Activated T-cell treated with anti-CD3 and anti-CD28 coated beads for 48 hours (primary cell): ENCODE measurements around the gene TOMM70.
"Not testable (repeated sequence)": the region's sequence is repeated elsewhere in the genome, so short reads cannot be mapped to it uniquely, and the experiment has no call there.

ENCODE experiments used
- DNase-seq: peaks from one replicate; pipeline ENCODE4 v3.0.0-alpha.2; 2020; ENCODE audit warnings: low read depth

The TOMM70 gene

DNA sequence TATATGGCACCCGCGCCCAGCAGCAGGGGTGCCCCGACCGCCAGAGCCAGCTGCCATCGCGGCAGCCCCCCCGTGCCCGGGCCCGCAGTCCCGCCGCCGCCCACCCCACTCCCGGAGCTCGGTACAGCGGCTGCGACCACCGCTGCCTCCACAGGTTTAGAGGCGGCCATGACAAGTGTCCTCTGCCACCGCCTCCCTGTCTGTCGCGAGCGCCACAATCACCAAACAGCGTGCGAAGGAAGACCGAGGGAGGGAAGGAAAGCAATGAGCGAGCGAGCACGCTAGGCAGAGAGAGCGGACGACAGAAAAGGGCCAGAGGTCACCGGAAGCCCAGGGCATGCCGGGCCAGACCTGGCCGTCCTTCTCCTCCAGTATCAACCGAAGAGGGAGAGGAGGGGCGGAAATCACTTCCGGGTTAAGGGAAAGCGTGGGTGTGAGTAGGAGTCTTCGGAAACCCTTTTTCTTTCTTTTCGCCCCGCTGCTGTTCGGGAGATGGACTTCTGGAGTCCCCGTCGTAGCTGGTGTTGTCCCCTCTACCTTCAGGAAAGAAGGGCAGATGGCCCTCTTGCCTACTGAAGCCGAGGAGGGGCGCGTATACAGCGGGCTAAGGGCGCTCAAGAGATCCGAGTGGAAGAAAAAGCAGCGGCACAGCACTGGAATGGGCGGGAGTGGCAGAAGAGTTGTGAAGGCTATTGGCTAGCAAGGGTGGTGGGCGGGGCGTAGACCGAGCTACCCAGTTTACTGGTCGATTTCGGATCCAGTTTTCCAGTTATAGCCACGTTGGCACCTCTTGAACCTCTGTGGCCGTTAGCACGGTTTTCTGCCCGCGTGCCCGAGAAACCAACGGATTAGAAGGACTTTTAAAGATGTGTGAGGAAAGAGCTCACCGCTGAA lies at the start of gene TOMM70, which contains the start of gene LNP1:
TSS of gene TOMM70 (minus strand) at position 310 of the 894 bp plus-strand sequence. CDS start at position 170, 140 bp downstream.
TSS of gene LNP1 (plus strand) at position 760 of the 894 bp plus-strand sequence. CDS start 28,191 bp downstream, outside the sequence.
- DNase-seq: peak; percentile 91

DNA sequence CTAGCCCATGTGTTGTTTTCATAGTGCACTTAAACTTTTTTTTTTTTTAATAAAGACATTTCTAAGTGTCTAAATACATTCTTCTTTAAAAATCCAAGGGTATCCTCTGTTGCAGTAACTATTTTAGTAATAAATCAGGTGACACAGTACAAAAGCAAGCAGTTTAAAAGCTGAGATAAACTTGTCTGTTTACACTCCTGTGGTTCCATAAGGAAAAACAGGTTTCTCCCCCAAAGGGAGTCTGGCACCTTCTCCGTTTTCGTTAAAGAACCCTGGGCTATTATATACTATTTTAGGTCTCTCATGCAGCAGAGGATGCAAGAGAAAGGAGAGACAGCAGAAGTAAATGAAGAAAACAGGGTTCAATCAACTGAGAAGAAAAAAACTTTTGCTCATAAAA lies 48.3 kb upstream of the TOMM70 start:
- no peak for DNase-seq

DNA sequence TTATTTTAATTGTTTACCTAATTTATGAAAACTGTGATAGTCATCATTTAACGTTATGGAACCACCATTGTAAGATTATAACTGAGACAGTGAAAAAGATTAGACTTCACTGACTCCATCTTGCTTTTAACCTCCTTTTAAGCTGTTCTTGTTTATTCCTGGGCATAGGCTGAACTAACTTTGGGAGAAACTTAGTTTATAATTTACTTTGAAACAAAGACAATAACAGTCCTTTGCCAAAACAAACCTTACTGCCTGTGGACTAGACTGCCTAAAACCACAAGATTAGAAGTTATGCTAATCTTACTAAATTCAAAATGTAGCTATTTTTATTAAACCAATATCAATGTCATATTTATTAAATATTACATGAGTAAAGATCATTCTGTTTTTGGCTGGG lies 47.2 kb upstream of the TOMM70 start:
- no peak for DNase-seq

DNA sequence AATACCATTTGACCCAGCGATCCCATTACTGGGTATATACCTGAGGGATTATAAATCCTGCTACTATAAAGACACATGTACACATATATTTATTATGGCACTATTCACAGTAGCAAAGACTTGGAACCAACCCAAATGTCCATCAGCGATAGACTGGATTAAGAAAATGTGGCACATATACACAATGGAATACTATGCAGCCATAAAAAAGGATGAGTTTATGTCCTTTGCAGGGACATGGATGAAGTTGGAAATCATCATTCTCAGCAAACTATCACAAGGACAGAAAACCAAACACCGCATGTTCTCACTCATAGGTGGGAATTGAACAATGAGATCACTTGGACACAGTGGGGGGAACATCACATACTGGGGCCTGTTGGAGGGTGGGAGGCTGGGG lies 46.2 kb upstream of the TOMM70 start:
- DNase-seq: not testable (repeated sequence)

DNA sequence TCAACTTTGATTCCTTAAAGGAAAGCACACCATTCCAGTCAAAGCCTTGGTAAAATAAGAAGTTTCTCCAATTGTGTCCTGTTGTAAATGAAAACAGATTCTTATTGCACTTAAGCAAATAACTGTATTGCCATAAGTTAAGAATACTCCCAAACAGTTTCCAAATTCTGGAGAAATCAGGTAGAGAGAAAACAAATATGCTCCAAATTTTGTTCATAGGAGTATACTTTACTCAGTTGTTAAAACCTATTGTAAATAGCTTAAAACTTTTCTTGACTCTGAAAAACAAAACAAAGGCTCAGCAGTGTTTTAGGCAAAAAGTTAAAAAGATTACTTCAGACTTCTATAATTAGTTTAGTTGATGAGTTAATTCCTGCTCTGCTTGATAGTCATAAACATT lies 42.8 kb upstream of the TOMM70 start:
- DNase-seq: no peak

DNA sequence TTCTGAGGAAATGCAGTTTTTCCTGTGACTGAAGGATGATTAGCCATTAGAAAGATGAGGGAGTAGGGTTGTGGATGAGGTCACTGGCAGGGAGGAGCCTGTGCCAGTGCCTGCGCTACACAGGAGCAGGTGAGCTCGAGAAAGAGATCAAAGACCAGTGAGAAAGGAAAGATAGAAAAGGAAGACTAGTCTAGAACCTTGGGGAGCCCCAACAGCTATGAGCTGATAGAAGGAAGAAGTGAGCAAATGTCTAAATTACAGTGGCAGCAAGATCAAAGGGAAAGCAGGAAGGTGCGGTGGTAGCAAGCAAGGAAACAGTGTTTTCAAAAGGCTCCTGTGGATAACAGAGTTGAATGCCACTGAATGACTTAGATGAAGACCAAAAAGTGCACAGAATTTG lies 40.0 kb upstream of the TOMM70 start:
- no peak for DNase-seq

DNA sequence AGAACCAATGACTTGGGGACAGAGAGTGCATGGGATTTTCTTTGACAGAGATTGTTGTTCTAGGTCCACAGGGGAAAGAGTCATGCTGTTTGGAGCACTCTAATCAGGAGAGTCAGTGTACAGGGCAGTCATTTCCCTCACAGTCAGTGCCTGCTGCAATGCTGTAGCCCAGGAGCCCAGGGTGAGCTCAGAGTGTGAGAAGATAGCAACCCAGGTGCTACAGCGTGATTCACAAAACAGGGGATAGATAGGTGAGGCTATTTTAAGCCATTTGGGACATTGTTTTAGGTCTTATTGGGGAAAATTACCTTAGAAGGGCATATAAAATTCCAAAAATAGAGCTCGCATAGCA lies 37.7 kb upstream of the TOMM70 start:
- DNase-seq: no peak

DNA sequence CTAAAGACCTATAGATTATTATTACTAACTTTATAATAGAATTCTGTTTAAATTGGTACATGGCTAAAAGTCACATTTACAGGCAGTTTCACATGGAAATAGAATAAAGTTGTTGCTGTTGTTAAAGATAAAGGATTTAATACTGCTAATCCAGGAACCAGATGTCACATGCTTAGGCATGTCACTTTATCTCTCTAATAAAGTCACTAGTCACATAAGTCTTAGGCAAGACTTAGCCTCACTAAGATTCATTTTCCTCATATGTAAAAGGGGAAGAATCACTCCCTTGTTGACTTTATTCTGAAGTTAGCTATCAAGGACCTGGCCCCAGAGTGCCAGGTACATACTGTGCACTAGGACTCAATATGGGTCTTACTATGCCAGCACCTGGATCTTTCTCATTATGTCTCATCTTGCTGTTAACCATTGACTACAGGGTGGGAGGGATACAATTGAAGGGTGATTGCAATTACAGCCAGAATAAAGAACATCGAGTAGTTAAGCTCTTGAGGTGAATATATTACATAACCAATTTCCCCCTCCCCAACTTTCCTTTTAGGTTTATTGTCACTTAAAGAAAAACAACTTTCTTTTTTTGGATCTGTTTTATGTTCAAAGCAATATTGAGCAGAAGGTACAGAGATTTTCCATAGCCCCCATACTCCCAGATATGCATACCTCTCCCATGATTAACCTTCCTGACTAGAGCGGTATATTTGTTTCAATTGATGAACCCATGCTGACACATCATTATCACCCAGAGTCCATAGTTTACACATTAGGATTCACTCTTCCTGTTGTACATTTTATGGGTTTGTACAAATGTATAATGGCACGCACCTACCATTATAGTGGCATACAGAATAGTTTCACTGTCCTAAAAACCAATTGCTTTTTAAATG lies 37.1 kb upstream of the TOMM70 start:
- no peak for DNase-seq

DNA sequence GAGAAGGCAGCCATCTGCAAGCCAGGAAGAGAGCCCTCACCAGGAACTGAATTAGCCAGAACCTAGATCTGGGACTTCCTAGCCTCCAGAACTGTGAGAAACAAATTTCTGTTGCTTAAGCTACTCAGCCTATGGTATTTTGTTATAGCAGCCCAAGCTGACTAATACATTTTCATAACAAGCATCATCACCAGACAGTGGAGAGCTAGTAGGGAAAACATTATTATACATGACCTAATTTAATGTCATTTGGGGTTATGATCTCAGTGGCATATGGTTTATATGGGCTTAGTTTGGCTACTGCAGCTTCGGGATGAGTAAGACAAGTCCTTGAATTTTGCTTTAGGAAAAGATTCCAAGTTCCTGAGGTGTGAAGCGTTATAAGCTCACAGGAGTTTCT lies 36.1 kb upstream of the TOMM70 start:
- DNase-seq: no peak

DNA sequence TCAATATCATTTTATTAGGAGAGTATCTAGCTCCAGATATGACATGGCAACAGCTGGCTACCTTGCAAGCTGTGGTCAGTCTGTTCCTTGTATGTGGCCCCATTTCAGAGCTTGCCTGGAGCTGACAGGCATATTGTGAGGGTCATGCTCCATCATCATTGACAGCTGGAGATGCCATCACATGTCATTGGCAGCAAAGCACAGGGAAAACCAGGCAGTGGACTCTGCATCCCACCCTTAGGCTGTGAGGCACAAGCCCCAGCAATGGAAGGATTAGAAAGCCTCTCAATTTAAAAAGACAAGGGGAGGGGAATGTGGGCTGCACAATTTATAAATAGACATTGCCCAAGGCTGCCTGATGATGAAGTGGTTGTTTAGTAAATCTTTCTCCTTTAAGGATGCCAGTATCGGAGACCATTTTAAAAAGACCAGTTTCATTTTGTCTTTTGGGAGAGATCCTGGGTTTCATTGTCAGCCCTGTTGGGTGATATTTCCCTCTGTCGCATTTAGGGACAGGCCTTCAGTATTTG lies 28.4 kb upstream of the TOMM70 start:
- no peak for DNase-seq

DNA sequence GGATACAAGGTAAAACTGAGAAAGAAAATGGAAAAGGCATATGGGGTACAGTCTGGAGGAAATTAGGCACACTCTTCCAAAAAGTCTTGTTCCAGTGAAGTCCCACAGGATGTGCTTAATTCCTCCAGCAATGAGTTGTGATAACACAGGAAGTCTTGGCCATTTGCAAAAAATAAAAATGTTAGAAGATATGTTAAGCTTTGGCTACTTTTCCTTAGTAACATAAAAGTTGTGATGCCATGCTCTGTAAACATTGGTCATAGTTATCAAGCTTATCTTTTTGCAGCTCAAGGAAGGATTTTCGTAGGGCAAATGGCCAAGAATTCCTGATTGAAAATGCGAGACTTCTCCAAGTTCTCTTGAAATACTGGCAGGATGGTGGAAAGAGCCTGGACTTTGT lies 26.8 kb upstream of the TOMM70 start:
- no peak for DNase-seq

DNA sequence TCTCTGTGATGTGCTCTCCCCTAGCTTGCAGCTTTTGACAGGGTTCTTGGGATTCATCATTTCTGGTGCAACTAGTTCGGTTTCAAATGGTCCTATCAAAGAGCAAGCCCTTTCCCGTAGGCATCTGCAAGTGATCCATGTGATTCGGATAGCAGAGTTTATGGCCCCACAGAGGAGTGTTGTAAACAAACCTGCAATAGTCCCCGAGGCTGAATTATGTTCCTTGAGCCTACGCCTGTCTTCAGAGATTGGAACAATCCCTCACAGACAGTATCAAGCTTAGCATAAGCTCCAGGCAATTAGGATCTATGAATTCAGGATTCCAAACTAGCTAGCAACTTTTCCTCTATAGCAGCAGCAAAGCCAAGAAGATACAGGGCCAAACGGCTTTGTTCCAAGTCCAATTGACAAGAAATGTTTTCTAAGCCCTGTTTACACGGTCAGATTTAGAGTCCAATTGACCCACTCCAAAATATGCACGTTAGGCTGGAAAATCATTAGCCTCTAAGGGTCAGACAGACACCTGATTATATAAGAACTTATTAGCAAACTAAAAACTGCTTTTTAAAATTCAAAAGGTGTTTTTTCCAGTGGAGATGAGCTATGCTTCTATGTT lies 25.3 kb upstream of the TOMM70 start:
- DNase-seq: no peak

DNA sequence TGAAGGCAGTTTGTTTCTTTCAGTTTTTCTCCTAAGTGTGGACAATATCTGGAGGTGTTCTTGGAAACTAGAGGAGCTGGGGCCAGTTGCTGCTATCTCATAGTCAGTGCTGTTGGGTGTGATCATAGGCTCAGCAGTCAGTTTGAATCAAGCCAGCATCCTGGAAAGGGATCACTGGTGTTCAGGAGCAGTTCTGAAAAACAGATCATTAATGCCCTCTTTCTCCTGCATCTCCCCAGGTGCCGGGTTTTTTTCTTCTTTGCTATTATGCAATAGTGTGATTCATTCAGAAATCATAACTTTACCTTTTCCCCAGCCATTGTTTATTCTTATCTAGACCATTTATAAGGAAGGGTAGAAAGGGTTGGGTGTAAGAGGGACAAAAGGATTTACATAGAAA lies 24.4 kb upstream of the TOMM70 start:
- DNase-seq: no peak

DNA sequence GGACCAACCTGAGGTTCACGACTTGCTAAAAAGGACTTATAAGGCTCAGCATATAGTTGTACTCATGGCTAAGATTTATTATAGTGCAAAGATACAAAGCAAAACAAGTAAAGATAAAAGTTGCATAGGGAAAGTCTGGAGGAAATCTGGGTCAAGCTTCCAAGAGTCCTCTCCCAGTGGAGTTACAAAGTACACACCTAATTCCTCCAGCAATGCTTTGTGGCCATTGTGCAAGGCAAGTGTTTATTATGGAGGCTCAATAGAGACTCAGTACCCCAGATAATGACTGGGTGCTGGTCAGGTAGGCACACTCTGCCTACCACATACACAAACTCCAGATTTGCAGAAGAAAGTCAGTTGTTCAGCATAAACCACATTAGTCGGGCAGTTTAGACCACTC lies 23.4 kb upstream of the TOMM70 start:
- no peak for DNase-seq

DNA sequence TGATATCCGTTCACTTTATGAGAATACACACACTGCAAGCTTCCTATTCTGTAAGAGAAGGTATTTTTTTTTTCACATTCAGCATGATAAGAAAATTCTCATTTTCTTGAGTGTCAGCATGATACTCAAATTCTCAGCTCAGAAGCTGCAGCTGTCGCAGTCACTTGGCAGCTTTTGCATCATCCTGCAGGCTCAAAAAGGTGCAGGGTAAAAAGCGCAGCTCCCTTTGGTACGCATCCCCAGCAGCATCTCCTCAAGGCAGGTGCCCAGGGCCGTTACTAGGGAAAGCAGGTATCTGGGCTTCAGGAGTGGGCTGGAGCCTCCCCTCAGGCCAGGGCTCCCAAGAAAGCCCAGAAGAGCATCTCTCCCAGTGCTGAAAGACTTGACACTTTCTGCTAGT lies 22.7 kb upstream of the TOMM70 start:
- DNase-seq: no peak

DNA sequence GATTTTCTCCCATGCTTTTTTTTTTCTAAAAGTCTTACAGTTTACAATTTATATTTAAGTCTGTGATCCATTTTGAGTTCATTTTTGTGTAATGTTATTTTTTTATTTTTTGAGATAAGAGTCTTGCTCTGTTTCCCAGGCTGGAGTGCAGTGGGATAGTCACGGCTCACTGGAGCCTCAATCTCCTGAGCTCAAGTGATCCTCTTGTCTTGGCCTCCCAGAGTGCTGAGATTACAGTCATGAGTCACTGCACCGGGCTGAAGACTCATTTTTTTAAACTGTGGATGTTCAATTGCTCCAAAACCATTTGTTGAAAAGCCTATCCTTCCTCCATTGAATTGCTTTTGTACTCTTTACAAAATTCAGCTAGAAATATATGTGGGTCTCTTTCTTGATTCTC lies 20.0 kb upstream of the TOMM70 start:
- DNase-seq: no peak

DNA sequence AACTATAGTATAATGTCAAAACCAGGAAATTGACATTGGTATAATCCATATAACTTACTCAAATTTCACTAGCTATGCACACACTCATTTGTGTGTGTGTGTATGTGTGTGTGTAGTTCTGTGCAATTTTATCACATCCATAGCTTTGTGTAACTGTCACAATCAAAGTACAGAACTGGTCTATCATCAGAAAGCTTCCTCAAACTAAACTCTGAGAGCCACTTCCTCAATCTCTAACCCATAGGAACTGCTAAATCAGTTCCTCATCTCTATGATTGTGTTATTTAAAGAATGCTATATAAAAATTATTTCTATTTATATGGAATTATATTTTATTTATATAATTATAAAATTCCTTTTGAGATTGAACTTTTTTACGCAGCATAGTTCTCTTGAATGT lies 18.5 kb upstream of the TOMM70 start:
- DNase-seq: no peak

DNA sequence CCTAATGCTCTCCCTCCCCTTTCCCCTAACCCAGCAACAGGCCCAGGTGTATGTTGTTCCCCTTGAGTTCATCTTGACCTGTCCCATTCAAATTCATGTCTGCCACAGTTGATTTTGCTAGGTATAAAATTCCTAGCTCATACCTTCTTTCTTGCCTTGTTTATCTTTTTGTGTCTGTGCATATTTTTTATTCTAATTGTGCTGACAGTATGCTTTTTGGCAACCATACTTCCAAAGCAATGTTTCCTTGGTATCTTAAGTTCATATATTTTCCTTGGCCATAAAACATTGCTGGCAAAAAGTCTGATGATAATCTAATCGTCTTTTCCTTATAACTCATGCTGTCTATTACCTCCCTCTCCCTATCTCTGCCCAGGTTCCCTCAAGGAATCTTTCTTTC lies 16.0 kb upstream of the TOMM70 start:
- no peak for DNase-seq

DNA sequence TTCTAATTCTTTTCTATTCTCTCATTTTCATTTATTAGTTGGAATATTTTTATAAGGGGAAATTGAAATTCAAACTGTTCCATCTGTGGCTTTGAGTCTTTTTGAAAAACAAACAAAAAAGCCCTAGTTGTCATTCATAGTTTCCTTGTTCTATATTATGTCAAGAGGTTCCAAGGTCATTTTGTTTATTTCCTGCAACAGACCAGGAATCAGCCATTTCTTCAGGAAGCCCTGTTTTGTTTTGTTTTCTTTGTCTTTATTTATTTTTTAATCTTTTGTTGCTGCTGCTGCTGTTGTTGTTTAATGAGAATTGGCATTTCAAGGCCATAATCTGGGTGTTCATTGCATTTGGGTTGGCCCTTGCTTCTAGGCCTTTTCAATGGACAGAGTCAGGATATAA lies 15.3 kb upstream of the TOMM70 start:
- no peak for DNase-seq

DNA sequence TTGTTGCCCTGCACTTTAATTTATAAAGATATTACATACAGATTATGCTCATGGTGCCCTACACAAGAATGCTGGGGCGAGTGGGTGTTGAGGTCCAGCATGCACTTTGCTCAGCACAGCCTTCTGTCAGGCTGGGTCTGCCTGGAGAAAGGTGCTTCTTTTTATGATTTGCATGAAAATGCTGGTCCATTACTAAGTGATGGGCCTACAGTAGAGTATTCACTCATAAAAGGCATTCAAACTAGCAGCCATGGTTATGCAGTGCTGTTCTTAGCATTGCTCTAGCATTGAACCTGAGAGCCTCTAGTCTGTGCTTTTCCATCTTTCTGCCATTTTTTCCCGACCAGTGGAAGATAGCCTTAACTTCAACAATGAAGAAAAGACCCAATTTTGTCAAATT lies 12.7 kb upstream of the TOMM70 start:
- no peak for DNase-seq

DNA sequence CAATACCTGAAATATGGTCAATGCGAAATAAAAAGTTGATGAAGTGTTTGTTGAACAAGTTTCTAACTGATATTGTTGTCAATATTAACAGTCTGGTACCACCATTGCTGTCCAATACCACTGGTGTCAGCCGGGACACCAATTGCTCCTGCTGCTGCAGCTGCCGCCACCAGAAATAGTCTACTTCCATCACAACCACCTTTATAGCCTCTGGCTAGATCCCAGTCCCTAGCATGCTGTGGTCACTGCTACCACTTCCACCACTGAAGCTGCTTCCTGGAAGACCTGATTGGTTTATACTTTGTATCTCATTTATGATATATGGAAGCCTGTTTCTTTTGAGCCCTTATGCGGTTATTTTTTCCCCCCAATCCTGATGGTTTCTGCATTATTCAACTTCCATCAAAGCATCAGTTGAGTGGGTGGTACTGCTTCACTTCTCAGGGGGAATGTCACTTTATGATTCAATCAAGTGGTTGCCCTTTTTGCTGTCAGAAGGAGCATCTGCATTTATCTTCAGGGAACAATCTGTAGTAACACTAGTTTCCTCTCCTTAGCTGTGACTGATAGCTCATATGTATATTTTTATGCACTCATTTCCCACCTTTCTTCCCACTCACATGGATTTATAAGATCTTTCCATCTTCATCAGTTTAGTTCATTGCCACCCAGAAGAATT lies 12.2 kb upstream of the TOMM70 start:
- no peak for DNase-seq
